Colonic mucosa (tissue), 4 donors: ENCODE data around the gene RPS27L. TPM values are rescaled to one million over a fixed set of nuclear protein-coding genes. Genes with fewer than 3 reads are reported as not detected.

Experiments
- DNase-seq: peaks from one replicate; pipeline ENCODE4 v3.0.0-alpha.2; 2020
- H3K27ac ChIP-seq: fragments of 200-600 bp; one replicate; pipeline ENCODE4 v1.8.0; 2021
- H3K27me3 ChIP-seq: fragments of 200-600 bp; one replicate; pipeline ENCODE4 v1.8.0; 2021
- H3K36me3 ChIP-seq: fragments of 200-600 bp; one replicate; pipeline ENCODE4 v1.8.0; 2021
- H3K4me1 ChIP-seq: fragments of 200-600 bp; one replicate; pipeline ENCODE4 v1.8.0; 2021; ENCODE audit warnings: mild to moderate bottlenecking
- H3K4me3 ChIP-seq: fragments of 200-600 bp; one replicate; pipeline ENCODE4 v1.8.0; 2021
- H3K9ac ChIP-seq, 2 donors: one replicate each; pipeline ENCODE4 v1.7.0; 2013; ENCODE audit warnings: control low read depth in 2 of 2, low read depth in 2 of 2, low read length in 2 of 2
- H3K9me3 ChIP-seq: fragments of 200-600 bp; one replicate; pipeline ENCODE4 v1.8.0; 2021
- CTCF ChIP-seq: fragments of 200-600 bp; IDR thresholded peaks from one replicate; pipeline ENCODE4 v1.8.0; 2022; ENCODE audit warnings: antibody characterized with exemption, mild to moderate bottlenecking
- intact Hi-C: fragments of 100-400 bp; cut with DNase I; formaldehyde crosslinking; loops from one replicate; pipeline ENCODE4 v1.14.1; 2022
- total RNA-seq, 2 donors: library from RNA; stranded (reverse); fragmentation: NEBNext Ultra II Directional in 1 of 2; extraction: Animal tissue kit (Norgen Biotek cat#: 25700) in 1 of 2; gene quantifications; one replicate each; pipeline ENCODE4 v1.2.1, GENCODE V29; 2021
- donor health status: healthy.
- donor health status: DM: no; HTN: no; CAD: no.
- donor health status: DM: no; HTN: no; CAD: no.

Gene RPS27L
- total RNA-seq, 2 donors from 2014 or later = 205 to 269 TPM

- TF ChIP-seq CTCF = no peak
- no peak overlapping the region for H3K27ac ChIP-seq
- no peak for DNase-seq
- H3K9ac ChIP-seq = no peak overlapping the region
- no peak overlapping the region for H3K4me3 ChIP-seq
- no peaks in the 10 kb centered on the region for H3K36me3 ChIP-seq
- intact Hi-C loops = no loop called here
- H3K4me1 ChIP-seq = no peaks in the 10 kb centered on the region
- no peaks in the 10 kb centered on the region for H3K27me3 ChIP-seq
- no peaks in the 10 kb centered on the region for H3K9me3 ChIP-seq
Observed at GRCh38 chr15:63172376-63172775, 15.1 kb upstream of the RPS27L start.

DNA sequence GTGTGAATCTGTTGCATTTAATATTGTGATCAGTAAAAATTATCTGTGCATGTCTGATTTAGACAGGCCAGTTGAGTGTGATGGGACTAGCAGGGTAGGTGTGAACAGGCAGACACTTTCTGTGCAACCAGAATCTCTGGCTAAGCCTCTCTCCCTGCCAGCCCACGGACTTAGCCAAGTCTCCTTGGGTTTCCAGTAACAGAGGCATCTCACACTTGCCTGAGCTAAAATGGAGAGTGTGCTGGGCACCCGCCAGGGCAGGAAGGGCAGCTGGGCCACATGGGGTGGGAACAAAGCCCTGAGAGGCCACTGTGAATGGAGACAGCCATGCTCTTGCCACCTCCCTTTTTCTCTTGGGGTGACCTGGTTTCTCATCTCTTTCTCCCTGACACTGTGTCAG lies 12.5 kb upstream of the RPS27L start:
- no peaks in the 10 kb centered on the region for H3K27me3 ChIP-seq
- H3K4me3 ChIP-seq = no peak overlapping the region
- intact Hi-C loops = loop anchor here (10.0 kb wide), 1 partner anchor 105 kb away; the partner anchor contains the start of gene APH1B
- no peak overlapping the region for H3K9ac ChIP-seq
- no peak for TF ChIP-seq CTCF
- no peaks in the 10 kb centered on the region for H3K9me3 ChIP-seq
- no peaks in the 10 kb centered on the region for H3K4me1 ChIP-seq
- no peaks in the 10 kb centered on the region for H3K36me3 ChIP-seq
- DNase-seq = no peak
- H3K27ac ChIP-seq = no peak overlapping the region

DNA sequence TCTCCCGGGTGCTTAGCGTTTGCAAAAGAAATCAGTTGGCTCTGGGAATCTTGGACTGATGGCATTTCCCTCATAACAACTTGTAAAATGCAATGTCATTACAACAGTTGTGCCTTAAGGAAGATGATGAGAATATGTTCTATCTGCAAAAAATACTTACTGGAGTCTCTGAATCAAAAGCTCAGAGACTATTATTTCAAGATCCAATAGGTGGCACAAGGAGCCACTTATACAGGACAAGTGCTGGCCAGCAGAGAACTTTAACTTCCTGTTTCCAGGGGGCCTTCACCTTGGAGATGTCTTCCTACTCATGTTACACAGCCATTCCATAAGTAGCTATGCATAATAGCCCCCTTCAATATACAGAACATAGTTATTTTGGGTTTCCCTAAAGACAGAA lies 8.9 kb upstream of the RPS27L start:
- TF ChIP-seq CTCF = no peak
- Histone ChIP-seq H3K9ac (no peak overlapping the region), H3K4me3 (no peak overlapping the region), H3K4me1 (no peaks in the 10 kb centered on the region), H3K27ac (no peak overlapping the region), H3K9me3 (no peaks in the 10 kb centered on the region), H3K36me3 (no peaks in the 10 kb centered on the region), H3K27me3 (no peaks in the 10 kb centered on the region)
- intact Hi-C loops = loop anchor here (10.0 kb wide), 1 partner anchor 109 kb away; the partner anchor contains the start of gene APH1B
- no peak for DNase-seq

- no peaks in the 10 kb centered on the region for H3K27me3 ChIP-seq
- no peaks in the 10 kb centered on the region for H3K9me3 ChIP-seq
- DNase-seq = no peak
- H3K36me3 ChIP-seq = no peaks in the 10 kb centered on the region
- intact Hi-C loops = loop anchor here (10.0 kb wide), 1 partner anchor 109 kb away; the partner anchor contains the start of gene APH1B
- no peak overlapping the region for H3K27ac ChIP-seq
- no peak for TF ChIP-seq CTCF
- H3K4me3 ChIP-seq = no peak overlapping the region
- no peaks in the 10 kb centered on the region for H3K4me1 ChIP-seq
- no peak overlapping the region for H3K9ac ChIP-seq
Observed at GRCh38 chr15:63165166-63165859, 8.0 kb upstream of the RPS27L start.

GRCh38 chr15:63163217-63163616 lies 5.9 kb upstream of the RPS27L start:
- DNase-seq = no peak
- no peaks in the 10 kb centered on the region for H3K4me1 ChIP-seq
- intact Hi-C loops = loop anchor here (10.0 kb wide), 1 partner anchor 112 kb away; the partner anchor contains the start of gene APH1B
- no peaks in the 10 kb centered on the region for H3K9me3 ChIP-seq
- no peak overlapping the region for H3K9ac ChIP-seq
- H3K4me3 ChIP-seq = no peak overlapping the region
- TF ChIP-seq CTCF = no peak
- no peaks in the 10 kb centered on the region for H3K36me3 ChIP-seq
- H3K27me3 ChIP-seq = no peaks in the 10 kb centered on the region
- no peak overlapping the region for H3K27ac ChIP-seq
